ENCODE results near the gene TPSB2. TPM values are rescaled to one million over a fixed set of nuclear protein-coding genes. Genes with fewer than 3 reads are reported as not detected.
A peak's percentile ranks its signal among the peaks of the same experiment; 100 is the strongest.
"Not testable (repeated sequence)": the region's sequence is repeated elsewhere in the genome, so short reads cannot be mapped to it uniquely, and the experiment has no call there.

The TPSB2 gene
- total RNA-seq, 1 donor = not detected

- no peak overlapping the region for H3K4me3 ChIP-seq (ENCODE audit: low read depth, low read length)
- DNase-seq (ENCODE audit: low read depth) = no peak
- peak; percentile 66 for TF ChIP-seq CTCF (IDR thresholded peaks at IDR 0.05; ENCODE audit: insufficient read depth, low read length)
Measured at GRCh38 chr16:1194665-1195392, 35.2 kb downstream of the TPSB2 start.

GRCh38 chr16:1193825-1194581, 36.0 kb downstream of the TPSB2 start:
- DNase-seq (ENCODE audit: low read depth) = no peak
- no peak for TF ChIP-seq CTCF (IDR thresholded peaks at IDR 0.05; ENCODE audit: insufficient read depth, low read length)

GRCh38 chr16:1193143-1193824, 36.7 kb downstream of the TPSB2 start:
- no peak overlapping the region for H3K4me3 ChIP-seq (ENCODE audit: low read depth, low read length)
- TF ChIP-seq CTCF (IDR thresholded peaks at IDR 0.05; ENCODE audit: insufficient read depth, low read length) = no peak
- DNase-seq (ENCODE audit: low read depth) = no peak

More at GRCh38 chr16:1193825-1194581, 36.0 kb downstream of the TPSB2 start:
- no peak overlapping the region for H3K4me3 ChIP-seq (ENCODE audit: low read depth, low read length)

- TF ChIP-seq CTCF (IDR thresholded peaks at IDR 0.05; ENCODE audit: insufficient read depth, low read length) = no peak
- no peak for DNase-seq (ENCODE audit: low read depth)
- no peak overlapping the region for H3K4me3 ChIP-seq (ENCODE audit: low read depth, low read length)
Measured at GRCh38 chr16:1192384-1193073, 37.5 kb downstream of the TPSB2 start.

- not testable (repeated sequence) for DNase-seq (ENCODE audit: low read depth); H3K4me3 ChIP-seq (ENCODE audit: low read depth, low read length)
Measured at GRCh38 chr16:1190789-1191188, 39.2 kb downstream of the TPSB2 start.

GRCh38 chr16:1189455-1189854, 40.5 kb downstream of the TPSB2 start:
- DNase-seq (ENCODE audit: low read depth) = no peak
- TF ChIP-seq CTCF (IDR thresholded peaks at IDR 0.05; ENCODE audit: insufficient read depth, low read length) = no peak
- no peak overlapping the region for H3K4me3 ChIP-seq (ENCODE audit: low read depth, low read length)
